Small intestine (tissue), 7 donors: ENCODE results near the gene GNA15. TPM values are rescaled to one million over a fixed set of nuclear protein-coding genes. Genes with fewer than 3 reads are reported as not detected.

Experiments
- DNase-seq, 2 donors: peaks; one replicate each; pipeline versions ENCODE4 v3.0.0 to v3.0.0-alpha.2; 2013
- FAIRE-seq: peaks from 2 replicates; lab custom pipeline; 2012; peaks lifted over from hg19 to GRCh38; lab: Jason Lieb, UNC
- H3K27ac ChIP-seq, 3 donors: one replicate each; pipeline ENCODE4 v1.5.1; 2013; ENCODE audit warnings: low read length in 2 of 3, mild to moderate bottlenecking in 2 of 3, control low read depth in 1 of 3, inconsistent platforms in 1 of 3, low read depth in 1 of 3, moderate library complexity in 1 of 3
- H3K27me3 ChIP-seq, 3 donors: one replicate each; pipeline ENCODE4 v1.6.1; 2013; ENCODE audit warnings: low read length in 3 of 3, inconsistent platforms in 1 of 3; ENCODE audit not compliant: control insufficient read depth in 3 of 3, insufficient read depth in 3 of 3
- H3K36me3 ChIP-seq, 3 donors: one replicate each; pipeline ENCODE4 v1.6.1; 2013; ENCODE audit warnings: low read length in 3 of 3, inconsistent platforms in 1 of 3, low read depth in 1 of 3, mild to moderate bottlenecking in 1 of 3, moderate library complexity in 1 of 3; ENCODE audit not compliant: control insufficient read depth in 3 of 3, insufficient read depth in 2 of 3
- H3K4me1 ChIP-seq, 3 donors: one replicate each; pipeline ENCODE4 v1.6.1; 2013; ENCODE audit warnings: low read length in 2 of 3, inconsistent platforms in 1 of 3, low read depth in 1 of 3, mild to moderate bottlenecking in 1 of 3, moderate library complexity in 1 of 3; ENCODE audit not compliant: control insufficient read depth in 3 of 3, insufficient read depth in 2 of 3
- H3K4me3 ChIP-seq, 3 donors: one replicate each; pipeline ENCODE4 v1.5.1; 2013; ENCODE audit warnings: low read length in 3 of 3, control low read depth in 1 of 3, inconsistent platforms in 1 of 3, low read depth in 1 of 3, mild to moderate bottlenecking in 1 of 3, moderate library complexity in 1 of 3
- H3K9me3 ChIP-seq, 2 donors: one replicate each; pipeline ENCODE4 v1.6.1; 2013; ENCODE audit warnings: low read depth in 1 of 2, low read length in 1 of 2; ENCODE audit not compliant: control insufficient read depth in 2 of 2, insufficient read depth in 1 of 2
- WGBS, 3 donors: extraction: QIAGEN DNeasy Blood & Tissue Kit; methylation state at CpG; one replicate each; pipeline ENCODE4 v1.1.7; 2013; 5-methylcytosine and 5-hydroxymethylcytosine counted together
- polyA plus RNA-seq, 4 donors: library from polyadenylated mRNA; stranded (reverse) in 3 of 4; unstranded in 1 of 4; fragments of 200-250 nt in 3 of 4; fragments of 120-200 nt in 1 of 4; gene quantifications; one replicate each; pipeline versions ENCODE4 v1.2.1 to v1.2.3, GENCODE V29; 2013
- donor health status: healthy with polysubstance abuse.
- donor health status: control.
- donor health status: control.
- donor health status: Bipolar disorder and iron deficiency.
- donor health status: healthy.

Gene GNA15
- polyA plus RNA-seq, 4 donors, result 0.67 to 2.1 (median 1.7) TPM

GRCh38 chr19:3111586-3112247 lies 24.1 kb upstream of the GNA15 start:
- Histone ChIP-seq H3K27me3 (no peaks in the 10 kb centered on the region), H3K4me3 (no peak overlapping the region), H3K9me3 (no peaks in the 10 kb centered on the region), H3K4me1 (peaks cover 0 to 24% (median 0%) of the 10 kb centered on the region in 3 donors), H3K27ac (no peak overlapping the region), H3K36me3 (peaks cover 12 to 96% (median 32%) of the 10 kb centered on the region in 3 donors)
- no peak for DNase-seq
- 95 to 96% (median 96%) methylated on average over 17 of the region's 17 CpGs for WGBS, 3 donors
- FAIRE-seq, result no peak

GRCh38 chr19:3112375-3113099 lies 23.3 kb upstream of the GNA15 start:
- 81 to 82% (median 82%) methylated on average over 34 to 38 of the region's 38 CpGs for WGBS, 3 donors
- H3K9me3 ChIP-seq, result no peaks in the 10 kb centered on the region
- FAIRE-seq (no peak), DNase-seq (no peak)
- H3K4me1 ChIP-seq, result peaks cover 0 to 18% (median 0%) of the 10 kb centered on the region in 3 donors
- H3K27me3 ChIP-seq, result no peaks in the 10 kb centered on the region
- no peak overlapping the region for H3K27ac ChIP-seq
- peaks cover 18 to 98% (median 36%) of the 10 kb centered on the region in 3 donors for H3K36me3 ChIP-seq
- H3K4me3 ChIP-seq, result no peak overlapping the region

- no peaks in the 10 kb centered on the region for H3K9me3 ChIP-seq
- DNase-seq, result no peak
- H3K4me1 ChIP-seq, result peaks cover 0 to 10% (median 0%) of the 10 kb centered on the region in 3 donors
- H3K4me3 ChIP-seq, result no peak overlapping the region
- H3K27ac ChIP-seq, result no peak overlapping the region
- H3K27me3 ChIP-seq, result no peaks in the 10 kb centered on the region
- no peak for FAIRE-seq
- 87 to 91% (median 90%) methylated on average over 53 to 59 of the region's 59 CpGs for WGBS, 3 donors
- H3K36me3 ChIP-seq, result peaks cover 18 to 98% (median 36%) of the 10 kb centered on the region in 3 donors
Measured at GRCh38 chr19:3113100-3114017, 22.5 kb upstream of the GNA15 start.

GRCh38 chr19:3114018-3114726 lies 21.7 kb upstream of the GNA15 start:
- DNase-seq, result no peak
- peaks cover 18 to 100% (median 39%) of the 10 kb centered on the region in 3 donors for H3K36me3 ChIP-seq

GRCh38 chr19:3114811-3115210 lies 21.0 kb upstream of the GNA15 start:
- no peak overlapping the region for H3K4me3 ChIP-seq
- 90 to 97% (median 94%) methylated on average over 28 to 29 of the region's 29 CpGs for WGBS, 3 donors
- H3K27me3 ChIP-seq, result no peaks in the 10 kb centered on the region
- H3K9me3 ChIP-seq, result no peaks in the 10 kb centered on the region
- peak in 1 of 2 donors; percentile 0 for DNase-seq
- H3K27ac ChIP-seq, result no peak overlapping the region
- H3K4me1 ChIP-seq, result no peaks in the 10 kb centered on the region
- FAIRE-seq, result no peak
- peaks cover 21 to 100% (median 41%) of the 10 kb centered on the region in 3 donors for H3K36me3 ChIP-seq

More at GRCh38 chr19:3114018-3114726, 21.7 kb upstream of the GNA15 start:
- peaks cover 0 to 3% (median 0%) of the 10 kb centered on the region in 3 donors for H3K4me1 ChIP-seq
- H3K27me3 ChIP-seq, result no peaks in the 10 kb centered on the region
- H3K4me3 ChIP-seq, result no peak overlapping the region
- 83 to 88% (median 87%) methylated on average over 28 to 31 of the region's 31 CpGs for WGBS, 3 donors
- FAIRE-seq, result no peak
- no peaks in the 10 kb centered on the region for H3K9me3 ChIP-seq
- H3K27ac ChIP-seq, result no peak overlapping the region

- DNase-seq, result no peak
- Histone ChIP-seq H3K27ac (no peak overlapping the region), H3K27me3 (no peaks in the 10 kb centered on the region), H3K9me3 (no peaks in the 10 kb centered on the region), H3K4me1 (no peaks in the 10 kb centered on the region), H3K36me3 (peaks cover 19 to 100% (median 40%) of the 10 kb centered on the region in 3 donors), H3K4me3 (no peak overlapping the region)
- FAIRE-seq, result no peak
- 74 to 84% (median 84%) methylated on average over 10 to 12 of the region's 12 CpGs for WGBS, 3 donors
Measured at GRCh38 chr19:3115411-3115810, 20.4 kb upstream of the GNA15 start.

GRCh38 chr19:3115916-3116602 lies 19.8 kb upstream of the GNA15 start:
- no peaks in the 10 kb centered on the region for H3K27me3 ChIP-seq
- no peaks in the 10 kb centered on the region for H3K9me3 ChIP-seq
- 85 to 90% (median 87%) methylated on average over 21 to 24 of the region's 24 CpGs for WGBS, 3 donors
- H3K27ac ChIP-seq, result no peak overlapping the region
- peaks cover 19 to 100% (median 40%) of the 10 kb centered on the region in 3 donors for H3K36me3 ChIP-seq
- FAIRE-seq (no peak), DNase-seq (no peak)
- H3K4me1 ChIP-seq, result no peaks in the 10 kb centered on the region
- H3K4me3 ChIP-seq, result no peak overlapping the region
